ENCODE measurements around the gene TSPEAR.

Gene TSPEAR

DNA sequence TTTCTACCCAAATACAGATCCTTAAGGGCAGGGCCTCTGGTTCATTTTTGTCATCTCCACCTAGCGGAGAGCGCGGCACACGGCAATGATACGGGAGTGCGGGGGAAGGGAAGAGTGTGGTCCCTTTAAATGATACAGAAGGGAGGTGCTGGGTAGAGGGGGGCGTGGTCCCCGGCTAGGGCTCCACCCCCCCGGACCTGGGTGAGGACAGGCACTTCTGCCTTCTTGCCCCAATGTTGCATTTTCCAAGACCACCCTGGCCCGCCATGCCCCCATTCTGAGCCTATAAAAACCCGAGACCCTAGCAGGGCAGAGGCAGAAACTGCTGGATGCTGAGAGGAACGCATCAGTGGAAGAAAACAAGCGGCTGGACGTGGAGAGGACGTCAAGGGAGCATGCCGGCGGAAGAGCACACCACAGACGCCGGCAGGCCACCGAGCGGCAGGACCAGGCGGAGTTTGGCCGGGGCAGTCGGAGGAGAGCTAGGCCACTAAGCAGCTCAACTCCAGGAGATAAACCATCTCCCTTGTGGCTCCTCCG lies 226.0 kb downstream of the TSPEAR start:
- DNase-seq (ENCODE audit: low read depth in 2 of 2): peak; percentile 24 to 46

DNA sequence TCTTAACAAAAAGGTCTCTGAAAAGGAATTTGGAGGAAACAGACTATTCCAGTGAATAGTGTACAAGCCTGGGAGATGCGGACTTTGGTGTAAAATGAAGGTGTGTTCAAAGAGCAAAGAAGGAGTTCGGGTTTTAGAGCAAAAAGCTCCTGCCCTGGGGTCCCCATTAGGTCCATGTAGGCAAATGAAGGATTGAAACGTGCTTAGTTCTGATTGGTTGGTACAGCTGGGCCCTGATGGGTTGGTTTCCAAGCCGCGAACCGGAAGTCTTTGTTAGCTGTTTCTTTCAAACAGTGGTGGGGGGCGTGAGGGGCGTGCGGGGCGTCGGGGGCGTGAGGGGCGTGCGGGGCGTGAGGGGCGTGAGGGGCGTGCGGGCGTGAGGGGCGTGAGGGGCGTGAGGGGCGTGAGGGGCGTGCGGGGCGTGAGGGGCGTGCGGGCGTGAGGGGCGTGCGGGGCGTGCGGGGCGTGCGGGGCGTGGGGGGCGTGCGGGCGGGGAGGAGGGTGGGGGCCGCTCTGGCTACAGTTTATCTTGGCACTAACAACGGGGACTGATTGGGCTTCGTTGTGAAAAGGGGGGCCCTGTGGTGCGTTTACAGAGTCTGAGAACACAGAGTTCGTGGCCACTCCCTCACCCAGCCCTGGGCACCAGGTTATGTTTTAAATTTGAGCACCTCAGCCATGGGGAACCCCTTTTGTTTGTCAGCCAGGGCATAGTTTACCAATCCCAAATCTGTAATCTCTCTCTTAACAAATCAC lies 226.7 kb downstream of the TSPEAR start:
- DNase-seq (ENCODE audit: low read depth in 2 of 2): no peak

DNA sequence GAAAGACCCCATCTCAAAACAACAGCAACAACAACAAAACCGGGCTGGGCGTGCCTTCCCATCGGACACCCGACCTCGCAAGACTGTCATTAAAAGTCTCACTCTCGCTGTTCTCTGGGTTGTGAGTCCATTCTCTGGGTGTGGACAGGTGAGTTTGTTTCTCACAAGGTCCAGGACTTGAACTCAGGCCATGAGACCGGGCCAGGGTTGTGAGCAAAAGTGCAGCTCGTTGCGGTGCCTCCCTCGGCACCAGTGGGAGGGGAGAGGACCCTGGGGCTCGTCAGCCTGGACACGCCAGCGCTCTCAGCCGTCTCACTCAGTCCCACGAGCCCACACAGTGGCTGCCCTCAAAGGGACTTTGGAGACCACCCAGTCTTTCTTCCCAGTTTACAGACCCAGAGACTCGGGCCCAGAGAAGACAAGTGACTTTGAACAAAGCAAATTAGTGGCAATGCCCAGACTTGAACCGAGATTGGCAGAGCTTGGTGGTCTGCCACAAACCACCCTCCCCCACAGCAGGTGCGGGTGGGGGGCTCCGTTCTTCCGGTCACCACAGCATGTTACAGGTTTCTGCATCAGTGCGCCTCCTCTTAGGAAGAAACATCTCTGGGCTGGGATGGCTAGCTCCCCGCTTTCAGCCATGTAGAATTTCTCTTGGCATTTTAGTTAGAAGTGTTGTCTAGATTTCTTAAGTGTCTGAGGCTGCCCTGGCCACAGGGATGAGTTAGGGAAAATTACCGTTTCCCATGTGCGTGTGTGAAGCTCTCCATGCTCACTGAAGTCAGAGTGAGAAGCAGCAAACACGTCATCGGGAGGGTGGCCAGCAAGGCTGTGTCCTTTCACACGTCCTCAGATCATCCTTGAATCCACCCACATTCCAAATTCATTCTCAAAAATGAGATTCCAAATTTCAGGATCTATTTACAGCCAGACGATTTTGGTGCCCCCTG lies 227.8 kb downstream of the TSPEAR start:
- DNase-seq (ENCODE audit: low read depth in 2 of 2): no peak

DNA sequence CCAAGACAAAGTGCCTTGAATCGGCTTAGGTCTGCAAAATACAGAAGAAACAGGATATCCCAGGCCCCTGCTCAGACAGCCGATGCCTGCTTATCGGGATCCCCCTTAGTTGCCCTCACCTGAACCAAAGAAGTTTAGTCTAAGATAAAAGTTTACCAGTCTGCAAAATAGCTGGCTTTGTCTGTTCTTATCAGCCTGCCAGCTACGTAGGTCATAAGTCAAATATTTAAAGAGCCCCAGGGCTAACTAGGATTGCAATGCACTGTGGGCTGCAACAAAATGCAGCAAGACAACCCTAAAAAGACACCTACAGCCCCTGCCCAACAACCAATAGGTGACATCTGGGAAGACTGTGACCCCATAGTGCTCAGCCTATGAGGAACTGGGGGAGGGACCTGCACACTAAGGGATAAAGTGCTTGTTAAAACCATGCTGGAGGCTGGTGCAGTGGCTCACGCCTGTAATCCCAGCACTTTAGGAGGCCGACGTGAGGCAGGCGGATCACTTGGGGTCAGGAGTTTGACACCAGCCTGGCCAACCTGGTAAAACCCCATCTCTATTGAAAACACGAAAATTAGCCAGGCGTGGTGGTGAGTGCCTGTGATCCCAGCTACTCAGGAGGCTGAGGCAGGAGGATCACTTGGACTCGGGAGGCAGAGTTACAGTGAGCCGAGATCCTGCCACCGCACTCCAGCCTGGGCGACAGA lies 228.6 kb downstream of the TSPEAR start:
- no peak for DNase-seq (ENCODE audit: low read depth in 2 of 2)

DNA sequence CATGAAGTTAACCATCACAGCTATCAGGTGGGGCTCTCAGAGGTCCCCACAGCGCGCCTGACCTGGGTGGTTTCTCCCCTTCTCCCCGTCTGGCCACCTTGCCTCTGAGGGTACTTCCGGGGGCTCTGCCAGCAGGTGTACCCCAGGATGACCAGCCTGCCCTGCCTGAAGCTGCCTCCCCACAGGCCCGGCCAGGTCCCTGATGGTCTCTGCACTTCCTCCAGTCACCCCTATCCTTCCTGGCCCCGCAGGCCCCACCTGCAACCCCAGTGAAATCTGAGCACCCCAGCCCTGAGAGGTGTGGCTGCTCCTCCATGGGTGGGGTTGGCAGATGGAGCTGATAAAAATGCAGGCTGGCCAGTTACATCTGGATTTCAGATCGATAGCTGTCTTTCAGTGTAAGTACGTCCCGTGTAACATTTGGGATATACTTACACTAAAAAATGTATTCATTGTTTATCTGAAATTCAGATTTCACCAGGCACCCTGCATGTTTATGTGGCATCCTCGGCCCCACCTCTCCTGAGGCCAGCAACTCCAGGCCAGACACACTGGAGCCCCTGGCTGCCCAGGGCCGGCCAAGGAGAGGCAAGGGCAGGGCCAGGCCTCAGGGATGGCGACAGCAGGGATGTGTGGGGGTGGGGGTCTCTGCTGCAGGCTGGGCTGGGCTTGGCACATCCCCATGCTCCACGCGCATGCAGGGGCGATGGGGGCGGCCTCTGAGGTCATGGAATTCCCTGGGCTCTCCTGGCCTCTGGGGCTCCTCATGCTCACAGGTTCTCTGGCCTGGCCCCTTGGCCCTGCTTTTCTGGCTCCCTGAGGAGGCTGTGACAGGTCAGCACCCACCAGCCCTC lies 230.9 kb downstream of the TSPEAR start:
- no peak for DNase-seq (ENCODE audit: low read depth in 2 of 2)

- peak; percentile 13 to 19 for DNase-seq (ENCODE audit: low read depth in 2 of 2)
These were observed 231.7 kb downstream of the TSPEAR start for GRCh38 chr21:44479556-44480199.

DNA sequence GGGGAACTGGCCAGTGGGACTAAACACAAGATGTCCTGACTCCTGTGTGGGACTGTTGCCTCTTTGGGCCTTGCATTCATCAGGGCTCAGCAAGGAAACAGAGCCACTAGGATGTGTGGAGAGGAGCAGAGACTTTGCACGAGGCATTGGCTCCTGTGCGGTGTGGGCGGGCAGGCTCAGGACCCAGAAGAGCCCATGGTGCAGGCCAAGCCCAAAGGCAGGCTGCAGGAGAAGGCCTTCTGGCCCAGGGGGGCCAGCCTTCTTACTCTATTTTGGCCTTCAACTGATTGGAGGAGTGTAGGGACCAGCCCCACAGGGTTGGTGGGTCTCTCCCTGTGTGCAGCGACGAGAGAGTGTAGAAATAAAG lies 232.6 kb downstream of the TSPEAR start:
- no peak for DNase-seq (ENCODE audit: low read depth in 2 of 2)

DNA sequence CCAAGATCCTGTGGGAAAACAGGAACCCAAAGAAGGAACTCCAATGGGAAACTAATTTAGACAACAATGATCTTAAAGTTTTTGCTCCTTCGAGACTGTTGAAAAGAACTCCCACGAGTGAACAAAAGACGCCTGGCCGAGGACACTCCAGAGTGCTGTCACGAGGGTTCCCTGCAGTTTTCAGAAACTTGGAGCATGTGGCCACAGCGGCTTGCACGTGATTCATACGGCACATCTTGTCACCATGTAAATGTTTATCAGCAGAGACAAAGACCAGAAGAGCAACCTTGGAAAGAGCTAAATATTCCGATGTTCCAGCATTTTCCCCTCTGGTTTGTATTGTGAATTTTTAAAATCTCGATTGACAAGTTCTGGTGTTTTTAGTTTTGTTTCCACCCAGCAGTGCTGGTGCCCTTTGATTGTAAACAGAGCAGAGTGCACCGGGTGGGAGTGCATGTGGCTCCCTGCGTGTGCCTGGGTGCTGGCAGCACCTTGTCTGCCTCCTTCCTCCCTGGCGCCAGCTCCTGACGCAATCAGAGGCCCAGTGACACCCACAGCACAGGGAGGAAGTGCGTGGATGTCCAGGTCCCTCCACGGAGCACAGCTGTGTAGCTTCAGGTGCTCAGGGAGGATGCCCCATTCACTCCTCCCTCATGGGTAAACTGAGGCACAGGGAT lies 233.1 kb downstream of the TSPEAR start:
- no peak for DNase-seq (ENCODE audit: low read depth in 2 of 2)

DNA sequence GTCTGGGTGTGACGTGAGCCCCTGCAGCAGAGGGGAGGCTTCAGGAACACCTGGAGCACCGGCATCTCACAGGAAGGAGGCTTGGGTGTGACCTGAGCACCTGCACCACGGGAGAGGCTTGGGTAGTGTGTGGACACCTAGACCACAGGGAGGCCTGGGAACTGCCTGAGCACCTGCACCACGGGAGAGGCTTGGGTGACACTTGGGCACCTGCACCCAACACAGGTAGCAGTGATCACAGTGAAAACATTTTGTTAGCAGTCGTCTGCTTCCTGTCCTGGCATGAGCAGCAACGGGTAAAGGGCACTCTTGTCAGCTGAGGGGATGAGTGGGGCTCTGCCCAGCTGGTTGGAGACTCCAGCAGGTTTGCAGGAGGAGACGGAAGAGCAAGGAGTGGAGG lies 233.7 kb downstream of the TSPEAR start:
- no peak for DNase-seq (ENCODE audit: low read depth in 2 of 2)

DNA sequence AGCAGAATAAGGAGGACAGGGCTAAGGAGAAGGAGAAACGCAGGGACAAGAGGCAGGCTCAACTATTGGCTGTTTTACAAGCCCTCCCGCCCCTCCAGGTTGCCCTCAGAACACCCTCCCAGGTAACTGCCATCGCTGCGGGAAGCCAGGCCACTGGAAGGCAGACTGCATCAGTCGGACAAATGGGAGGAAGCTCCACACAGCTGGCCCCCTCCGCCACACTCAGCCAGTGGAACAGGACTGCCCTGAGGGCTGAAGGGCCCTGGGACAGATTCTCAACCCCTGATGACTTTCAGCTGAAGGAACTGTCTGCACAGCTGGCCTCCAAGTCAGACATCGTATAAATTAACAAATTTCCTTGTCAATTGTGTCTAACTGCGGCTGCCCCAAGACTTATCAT lies 234.2 kb downstream of the TSPEAR start:
- DNase-seq (ENCODE audit: low read depth in 2 of 2): no peak

GRCh38 chr21:44475266-44475845 lies 236.0 kb downstream of the TSPEAR start:
- DNase-seq (ENCODE audit: low read depth in 2 of 2): no peak

GRCh38 chr21:44473915-44474555 lies 237.3 kb downstream of the TSPEAR start:
- DNase-seq (ENCODE audit: low read depth in 2 of 2): no peak

GRCh38 chr21:44471996-44472395 lies 239.4 kb downstream of the TSPEAR start:
- DNase-seq (ENCODE audit: low read depth in 2 of 2): no peak

- DNase-seq (ENCODE audit: low read depth in 2 of 2): no peak
These were observed 240.0 kb downstream of the TSPEAR start for GRCh38 chr21:44471341-44471740.

DNA sequence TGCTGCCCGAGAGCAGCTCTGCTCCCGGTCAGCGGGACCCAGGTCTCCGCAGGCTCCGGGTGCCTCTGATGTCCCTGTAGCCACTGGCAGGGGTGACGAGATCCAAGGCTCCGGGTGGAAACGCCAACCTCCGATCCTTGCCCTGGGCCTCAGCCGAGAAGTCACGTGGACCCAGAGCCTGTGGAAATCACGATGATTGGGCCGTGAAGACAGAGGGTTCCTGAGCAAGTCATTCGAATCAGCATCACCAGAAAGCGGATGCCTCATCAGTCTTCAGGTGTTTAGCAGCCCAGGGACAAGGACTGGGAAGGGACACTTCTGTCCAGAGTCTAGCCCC lies 243.5 kb downstream of the TSPEAR start:
- no peak for DNase-seq (ENCODE audit: low read depth in 2 of 2)

DNA sequence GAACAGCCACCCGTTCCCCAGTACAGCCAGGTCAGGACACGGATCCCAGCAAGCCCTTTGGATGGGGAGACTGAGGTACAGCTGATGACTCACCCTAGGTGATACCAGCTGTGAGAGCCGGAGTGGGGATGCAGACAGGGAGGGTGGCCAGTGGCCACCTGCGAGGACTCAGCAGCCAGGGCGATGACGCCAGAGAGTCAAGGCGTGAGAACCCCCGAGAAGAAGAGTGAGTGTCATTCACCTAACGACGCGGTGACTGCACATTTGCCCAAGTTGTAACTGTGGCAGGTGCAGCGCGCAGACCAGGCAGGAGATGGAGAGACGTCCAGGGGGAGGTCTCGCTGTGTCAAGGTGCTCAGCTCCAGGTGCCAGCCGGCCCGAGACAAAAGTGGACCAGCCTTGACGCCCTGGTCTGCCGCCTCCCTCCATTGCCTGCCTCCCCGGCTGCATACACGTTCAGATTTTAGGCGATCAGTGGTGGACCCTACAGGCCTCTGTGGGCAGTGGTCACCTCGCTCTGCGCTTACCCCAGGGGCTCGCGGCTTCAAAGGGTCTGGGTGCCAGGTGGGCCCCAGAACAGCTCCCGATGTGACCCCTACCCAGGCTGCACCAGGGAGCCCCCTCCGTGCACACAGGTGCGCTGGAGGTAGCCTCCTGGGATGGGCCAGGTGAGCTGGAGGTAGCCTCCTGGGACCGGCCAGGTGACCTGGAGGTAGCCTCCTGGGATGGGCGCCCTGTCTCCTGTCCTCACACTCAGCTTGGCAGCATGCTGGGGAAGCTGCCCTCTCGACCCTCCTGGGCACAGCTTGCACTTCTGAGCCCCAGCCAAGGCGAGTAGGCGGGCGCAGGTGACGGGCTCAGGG lies 244.1 kb downstream of the TSPEAR start:
- DNase-seq (ENCODE audit: low read depth in 2 of 2): no peak

- DNase-seq (ENCODE audit: low read depth in 2 of 2): no peak
These were observed 244.9 kb downstream of the TSPEAR start for GRCh38 chr21:44466351-44466954.

DNA sequence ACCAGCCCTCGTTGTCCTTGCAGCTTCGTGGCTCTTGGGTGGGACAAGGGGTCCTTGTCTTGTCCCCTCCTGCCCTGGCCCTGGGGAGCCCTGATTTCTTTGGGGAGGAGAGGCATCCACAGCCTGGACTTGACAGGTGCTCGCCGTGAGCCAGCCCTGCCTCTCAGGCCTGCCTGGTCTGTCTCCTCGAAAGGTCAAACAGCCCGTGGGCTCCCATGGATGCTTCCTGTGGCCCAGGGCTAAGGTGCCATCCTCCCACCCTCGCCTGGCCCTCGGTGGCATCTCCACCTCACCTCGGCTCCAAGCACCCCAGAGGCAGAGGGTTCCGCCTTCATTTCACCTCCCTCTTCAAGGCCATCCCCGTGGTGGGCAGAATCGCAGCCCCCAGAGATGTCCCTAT lies 247.0 kb downstream of the TSPEAR start:
- no peak for DNase-seq (ENCODE audit: low read depth in 2 of 2)

All from stimulated activated CD4-positive, alpha-beta T cell treated with anti-CD3 and anti-CD28 coated beads, Interleukin-1b, Interleukin-23, amount 100 ng/mL, for 4 hours (primary cell).